A549 (cell line): Measurements from ENCODE around the gene CEP128.

Experiments used
- CTCF ChIP-seq: fragments of >200 bp; sonication (Bioruptor Twin); formaldehyde crosslinking; IDR thresholded peaks from 3 replicates; pipeline ENCODE4 v1.5.1; 2016
- EP300 ChIP-seq, 2 experiments: fragments of >200 bp; sonication (Bioruptor Twin); formaldehyde crosslinking; IDR thresholded peaks; 2 replicates in 1 of 2; 3 replicates in 1 of 2; pipeline ENCODE4 v1.6.1; 2016 to 2017
- MAX ChIP-seq: IDR thresholded peaks from 2 replicates; pipeline ENCODE4 v1.6.1; 2012

GRCh38 chr14:80536456-80536855, 405.1 kb downstream of the CEP128 start:
- TF ChIP-seq CTCF: no peak
- no peak for TF ChIP-seq MAX
- TF ChIP-seq EP300 (IDR thresholded peaks at IDR 0.05): no peak
